Testis (tissue), 2 donors: Measurements from ENCODE around the gene EIF3F.

Experiments used
- CTCF ChIP-seq, 3 experiments: fragments of 450-650 bp in 2 of 3; fragments of 200-600 bp in 1 of 3; sonication (generic) in 1 of 3; IDR thresholded peaks; one replicate each; pipeline ENCODE4 v1.5.1; 2016 to 2019; ENCODE audit warnings: antibody characterized with exemption in 3 of 3, mild to moderate bottlenecking in 2 of 3, moderate library complexity in 1 of 3
- POLR2A ChIP-seq: fragments of 450-650 bp; IDR thresholded peaks from one replicate; pipeline ENCODE4 v1.6.1; 2017; ENCODE audit warnings: antibody characterized with exemption, mild to moderate bottlenecking, moderate library complexity

- no peak for TF ChIP-seq CTCF (IDR thresholded peaks at IDR 0.05)
- TF ChIP-seq POLR2A = no peak
Observed at GRCh38 chr11:8040921-8041285, 53.8 kb downstream of the EIF3F start.
